NB4 (cell line): ENCODE data around the gene DENND5B.

Source experiments
- POLR2A ChIP-seq: IDR thresholded peaks from 2 replicates; pipeline ENCODE4 v1.6.1; 2011; ENCODE audit warnings: mild to moderate bottlenecking; ENCODE audit not compliant: insufficient read length; ENCODE audit errors: extremely low read depth
- TF ChIP-seq, protein P1 (sequence below): IDR thresholded peaks from one replicate; pipeline ENCODE4 v1.5.1; 2012; ENCODE audit warnings: low read depth, low read length
- TF ChIP-seq, protein P2 (sequence below): IDR thresholded peaks from 2 replicates; pipeline ENCODE4 v1.6.1; 2011; ENCODE audit warnings: low read depth, low read length

DNA sequence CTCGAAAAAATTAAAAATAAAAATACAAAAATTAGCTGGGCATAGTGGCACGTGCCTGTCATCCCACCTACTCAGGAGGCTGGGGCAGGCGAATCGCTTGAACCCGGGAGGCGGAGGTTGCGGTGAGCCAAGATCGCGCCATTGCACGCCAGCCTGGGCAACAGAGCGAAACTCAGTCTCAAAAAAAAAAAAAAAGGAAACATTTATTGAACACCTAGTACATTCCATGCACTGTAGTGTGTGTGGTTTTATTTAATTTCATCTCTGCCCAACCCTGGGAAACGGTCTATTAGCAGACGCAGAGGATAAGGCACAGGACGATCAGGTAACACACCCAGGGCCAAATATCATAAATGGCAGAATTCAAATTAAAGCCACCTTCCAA is 229.2 kb downstream of the DENND5B start:
- TF ChIP-seq, protein P1, sequence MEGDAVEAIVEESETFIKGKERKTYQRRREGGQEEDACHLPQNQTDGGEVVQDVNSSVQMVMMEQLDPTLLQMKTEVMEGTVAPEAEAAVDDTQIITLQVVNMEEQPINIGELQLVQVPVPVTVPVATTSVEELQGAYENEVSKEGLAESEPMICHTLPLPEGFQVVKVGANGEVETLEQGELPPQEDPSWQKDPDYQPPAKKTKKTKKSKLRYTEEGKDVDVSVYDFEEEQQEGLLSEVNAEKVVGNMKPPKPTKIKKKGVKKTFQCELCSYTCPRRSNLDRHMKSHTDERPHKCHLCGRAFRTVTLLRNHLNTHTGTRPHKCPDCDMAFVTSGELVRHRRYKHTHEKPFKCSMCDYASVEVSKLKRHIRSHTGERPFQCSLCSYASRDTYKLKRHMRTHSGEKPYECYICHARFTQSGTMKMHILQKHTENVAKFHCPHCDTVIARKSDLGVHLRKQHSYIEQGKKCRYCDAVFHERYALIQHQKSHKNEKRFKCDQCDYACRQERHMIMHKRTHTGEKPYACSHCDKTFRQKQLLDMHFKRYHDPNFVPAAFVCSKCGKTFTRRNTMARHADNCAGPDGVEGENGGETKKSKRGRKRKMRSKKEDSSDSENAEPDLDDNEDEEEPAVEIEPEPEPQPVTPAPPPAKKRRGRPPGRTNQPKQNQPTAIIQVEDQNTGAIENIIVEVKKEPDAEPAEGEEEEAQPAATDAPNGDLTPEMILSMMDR, result no peak
- TF ChIP-seq, protein P2, sequence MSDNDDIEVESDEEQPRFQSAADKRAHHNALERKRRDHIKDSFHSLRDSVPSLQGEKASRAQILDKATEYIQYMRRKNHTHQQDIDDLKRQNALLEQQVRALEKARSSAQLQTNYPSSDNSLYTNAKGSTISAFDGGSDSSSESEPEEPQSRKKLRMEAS, result no peak
- no peak for TF ChIP-seq POLR2A
